ENCODE results near the gene THADA. TPM values are rescaled to one million over a fixed set of nuclear protein-coding genes. Genes with fewer than 3 reads are reported as not detected.
"Not testable (repeated sequence)": the region's sequence is repeated elsewhere in the genome, so short reads cannot be mapped to it uniquely, and the experiment has no call there.

THADA gene
- total and polyA plus RNA-seq, 7 donors, result 4.4 to 35.2 (median 20.2) TPM

GRCh38 chr2:43450617-43451016 is 145.2 kb downstream of the THADA start:
- H3K4me3 ChIP-seq, result no peak overlapping the region
- no peaks in the 10 kb centered on the region for H3K36me3 ChIP-seq
- no peaks in the 10 kb centered on the region for H3K9me3 ChIP-seq
- intact Hi-C loops (cut with DNase I), result no loop called here
- WGBS, 2 donors, result 85 to 88% methylated on average over 1 of the region's 1 CpG
- H3K27me3 ChIP-seq, result no peaks in the 10 kb centered on the region
- no peak for DNase-seq
- H3K27ac ChIP-seq, result no peak overlapping the region
- no peak for TF ChIP-seq POLR2AphosphoS5 (IDR thresholded peaks at IDR 0.05)
- no peak for TF ChIP-seq POLR2A (IDR thresholded peaks at IDR 0.05)
- no peak for TF ChIP-seq EP300 (IDR thresholded peaks at IDR 0.05)
- no peak for TF ChIP-seq CTCF (IDR thresholded peaks at IDR 0.05)
- H3K4me1 ChIP-seq, result peaks cover 0 to 24% (median 11%) of the 10 kb centered on the region in 4 donors

GRCh38 chr2:43448822-43449110 is 147.1 kb downstream of the THADA start:
- H3K27me3 ChIP-seq, result no peaks in the 10 kb centered on the region
- H3K36me3 ChIP-seq, result no peaks in the 10 kb centered on the region
- intact Hi-C loops (cut with DNase I), result no loop called here
- H3K9me3 ChIP-seq, result no peaks in the 10 kb centered on the region
- H3K4me3 ChIP-seq, result no peak overlapping the region
- 94 to 100% methylated on average over 1 of the region's 1 CpG for WGBS, 2 donors
- TF ChIP-seq EP300 (IDR thresholded peaks at IDR 0.05) (no peak), POLR2AphosphoS5 (IDR thresholded peaks at IDR 0.05) (no peak), CTCF (IDR thresholded peaks at IDR 0.05) (no peak), POLR2A (IDR thresholded peaks at IDR 0.05) (no peak)
- no peak for DNase-seq
- peaks cover 0 to 28% (median 17%) of the 10 kb centered on the region in 4 donors for H3K4me1 ChIP-seq
- H3K27ac ChIP-seq, result no peak overlapping the region

- H3K4me3 ChIP-seq, result no peak overlapping the region
- H3K9me3 ChIP-seq, result no peaks in the 10 kb centered on the region
- WGBS, 2 donors, result 95 to 96% methylated on average over 5 of the region's 5 CpGs
- no peak for DNase-seq
- no peak overlapping the region for H3K27ac ChIP-seq
- TF ChIP-seq POLR2AphosphoS5 (IDR thresholded peaks at IDR 0.05), result no peak
- no peak for TF ChIP-seq CTCF (IDR thresholded peaks at IDR 0.05)
- TF ChIP-seq POLR2A (IDR thresholded peaks at IDR 0.05), result no peak
- TF ChIP-seq EP300 (IDR thresholded peaks at IDR 0.05), result no peak
- H3K36me3 ChIP-seq, result no peaks in the 10 kb centered on the region
- peaks cover 0 to 23% (median 14%) of the 10 kb centered on the region in 4 donors for H3K4me1 ChIP-seq
- intact Hi-C loops (cut with DNase I), result no loop called here
- no peaks in the 10 kb centered on the region for H3K27me3 ChIP-seq
Observed at GRCh38 chr2:43448011-43448821, 147.6 kb downstream of the THADA start.

DNA sequence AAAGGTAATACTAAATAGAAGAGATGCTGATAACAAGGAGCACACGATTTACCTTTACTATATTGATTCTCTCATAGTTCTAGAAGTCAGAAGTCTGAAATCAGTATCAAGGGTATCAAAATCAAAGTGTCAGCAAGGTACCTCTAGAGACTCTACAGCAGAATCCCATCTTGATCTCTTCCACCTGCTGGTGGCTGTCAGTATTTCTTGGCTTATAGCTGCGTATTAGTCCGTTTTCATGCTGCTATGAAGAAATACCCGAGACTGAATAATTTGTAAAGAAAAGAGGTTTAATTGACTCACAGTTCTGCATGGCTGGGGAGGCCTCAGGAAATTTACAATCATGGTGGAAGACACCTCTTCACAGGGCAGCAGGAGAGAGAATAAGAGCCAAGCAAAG is 149.1 kb downstream of the THADA start:
- DNase-seq; H3K36me3 ChIP-seq; H3K4me3 ChIP-seq; H3K27ac ChIP-seq; H3K27me3 ChIP-seq; H3K9me3 ChIP-seq; intact Hi-C loops (cut with DNase I): not testable (repeated sequence)
- peaks cover 0 to 23% (median 14%) of the 10 kb centered on the region in 4 donors for H3K4me1 ChIP-seq
- WGBS, 2 donors, result 95 to 97% methylated on average over 4 of the region's 4 CpGs

DNA sequence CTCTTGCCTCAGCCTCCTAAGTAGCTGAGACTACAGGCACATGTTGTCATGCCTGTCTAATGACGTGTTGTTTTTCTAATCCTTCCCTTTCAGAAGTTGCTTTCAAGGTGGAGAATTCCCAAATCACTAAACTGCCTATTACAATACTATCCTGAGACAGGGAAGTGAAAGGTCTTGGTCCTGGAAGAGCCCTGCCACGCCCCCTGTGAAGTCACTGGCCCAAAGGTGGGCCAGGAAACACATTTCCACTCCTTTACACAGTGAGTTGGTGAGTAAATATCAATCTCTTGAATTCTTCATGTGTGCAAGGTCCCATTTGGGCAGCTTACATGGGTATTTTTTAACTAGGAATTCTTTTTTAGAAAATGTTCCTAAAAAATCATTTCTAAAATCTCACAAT is 150.1 kb downstream of the THADA start:
- Histone ChIP-seq H3K27ac (peak overlapping the region in 3 of 4 donors; percentile 57 to 64 (median 64)), H3K27me3 (no peaks in the 10 kb centered on the region), H3K36me3 (no peaks in the 10 kb centered on the region), H3K4me3 (no peak overlapping the region), H3K9me3 (no peaks in the 10 kb centered on the region), H3K4me1 (peaks cover 0 to 29% (median 22%) of the 10 kb centered on the region in 4 donors)
- no peak for DNase-seq
- intact Hi-C loops (cut with DNase I), result no loop called here
- TF ChIP-seq CTCF (IDR thresholded peaks at IDR 0.05) (no peak), POLR2A (IDR thresholded peaks at IDR 0.05) (no peak), POLR2AphosphoS5 (IDR thresholded peaks at IDR 0.05) (no peak), EP300 (IDR thresholded peaks at IDR 0.05) (no peak)
- WGBS, 2 donors, result 95 to 97% methylated on average over 2 of the region's 2 CpGs
